GM21825 (cell line): Measurements from ENCODE around the gene SLC39A3.

Experiments used
- ATAC-seq: cut with Tn5 transposase; IDR thresholded peaks from one replicate; pipeline ENCODE4 v1.9.1; 2021; ENCODE audit warnings: mild to moderate bottlenecking, moderate library complexity; ENCODE audit not compliant: unreplicated experiment

Gene SLC39A3

DNA sequence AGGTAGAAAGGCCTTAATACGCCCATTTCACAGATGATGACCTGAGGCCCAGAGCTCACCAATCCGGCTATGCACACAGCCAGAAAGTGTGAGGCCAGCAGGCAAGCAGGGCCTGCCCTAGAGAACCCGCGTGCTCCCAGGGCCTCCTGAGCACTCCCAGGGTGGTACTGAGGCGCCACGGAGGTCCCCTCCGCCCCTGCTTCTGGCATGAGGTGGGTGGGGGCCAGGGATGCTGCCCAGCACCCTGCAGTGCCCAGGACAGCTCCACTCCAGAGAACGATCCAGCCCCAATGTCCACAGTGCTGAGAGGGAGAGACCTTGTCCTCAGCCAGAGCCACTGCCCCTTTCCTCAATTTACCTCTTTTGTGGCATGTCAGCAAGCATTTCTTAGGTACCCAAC, 29.4 kb upstream of the SLC39A3 start:
- ATAC-seq, result no peak

DNA sequence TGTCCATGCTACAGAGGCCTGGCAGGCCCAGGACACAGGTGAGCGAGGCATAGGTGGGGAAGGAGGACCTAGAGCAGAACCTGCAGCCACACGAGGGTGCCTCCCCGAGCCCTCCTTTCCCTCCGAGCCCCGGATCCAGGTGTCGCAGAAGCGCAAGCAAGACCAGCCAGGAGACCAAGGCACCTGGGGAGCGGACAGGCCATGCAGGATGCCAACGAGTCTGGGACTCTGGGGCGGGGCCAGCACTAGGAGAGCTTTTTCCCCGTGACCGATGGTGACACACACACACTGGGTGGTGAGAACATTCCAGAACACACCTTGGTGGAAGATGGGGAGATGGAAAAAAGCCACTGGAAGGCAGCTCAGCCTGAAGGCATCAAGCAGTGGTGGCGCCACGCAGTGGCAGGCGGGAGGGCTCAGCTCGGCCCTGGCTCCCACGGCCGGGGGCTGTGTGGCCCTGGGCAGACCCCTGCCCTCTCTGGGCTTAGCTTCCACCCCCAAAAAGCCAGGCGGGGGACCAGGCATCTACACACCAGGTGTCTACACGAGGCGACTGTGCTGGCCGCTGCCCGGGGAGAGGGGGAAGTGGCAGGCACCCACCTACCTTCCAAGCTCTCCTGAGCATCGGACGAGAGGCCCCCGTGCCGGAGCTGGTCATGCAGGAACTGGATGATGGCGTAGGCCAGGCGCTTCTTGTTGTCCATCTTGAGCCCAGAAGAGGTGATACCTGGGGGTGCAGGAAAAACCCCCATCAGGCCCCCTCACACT, 28.7 kb upstream of the SLC39A3 start:
- ATAC-seq, result no peak

DNA sequence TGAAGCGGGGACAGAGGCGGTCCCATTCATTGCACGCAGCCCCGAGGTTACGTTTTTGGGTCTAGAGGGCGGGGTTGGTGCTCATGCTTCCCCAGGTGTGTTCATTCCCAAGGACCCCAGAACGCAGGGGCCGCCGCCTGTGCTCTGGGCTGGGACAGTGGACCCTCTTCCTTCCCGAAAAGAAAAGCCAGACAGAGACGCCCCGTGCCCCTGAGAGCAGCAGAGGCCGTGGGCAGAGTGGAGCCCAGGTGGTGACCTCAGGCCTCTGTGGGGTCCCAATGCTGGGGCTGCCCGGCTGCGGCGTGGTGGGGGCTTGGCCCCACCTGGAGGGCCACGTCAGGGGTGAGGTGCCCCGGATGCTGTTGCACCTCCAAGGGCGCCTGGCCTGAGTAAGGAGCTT, 27.9 kb upstream of the SLC39A3 start:
- ATAC-seq, result no peak

DNA sequence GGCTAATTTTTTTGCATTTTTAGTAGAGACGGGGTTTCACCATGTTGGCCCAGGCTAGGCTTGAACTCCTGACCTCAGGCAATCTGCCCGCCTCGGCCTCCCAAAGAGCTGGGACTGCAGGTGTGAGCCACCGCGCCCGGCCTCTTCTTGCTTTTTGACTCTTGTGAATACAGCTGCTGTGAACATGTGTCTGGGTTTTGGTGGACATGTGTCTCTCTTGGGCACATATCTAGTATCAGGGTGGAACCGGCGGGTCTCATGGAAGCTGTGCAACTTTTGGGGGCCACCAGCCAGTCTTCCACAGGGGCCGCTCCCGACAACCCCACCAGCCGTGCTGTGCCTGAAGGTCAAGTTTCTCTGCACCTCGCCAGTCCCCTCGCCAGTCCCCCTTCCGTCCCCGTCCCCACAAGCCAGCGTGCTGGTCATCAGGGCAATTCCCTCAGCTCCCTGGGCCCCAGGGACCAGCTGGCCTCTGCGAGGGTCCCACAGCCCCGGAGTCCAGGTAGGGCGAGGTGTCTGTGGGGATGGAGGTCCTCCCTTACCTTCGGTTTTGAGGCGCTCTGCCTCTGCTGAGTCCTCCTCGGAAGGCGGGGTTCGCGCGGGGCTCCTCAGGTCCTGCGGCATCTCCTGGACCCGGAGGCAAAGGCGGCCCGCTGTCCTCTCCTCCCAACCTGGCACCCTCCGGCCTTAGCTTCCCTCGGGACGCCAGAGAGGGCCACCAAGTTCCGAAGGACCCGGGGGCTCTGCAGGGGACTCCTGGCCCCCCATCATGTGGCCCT, 27.0 kb upstream of the SLC39A3 start:
- no peak for ATAC-seq

DNA sequence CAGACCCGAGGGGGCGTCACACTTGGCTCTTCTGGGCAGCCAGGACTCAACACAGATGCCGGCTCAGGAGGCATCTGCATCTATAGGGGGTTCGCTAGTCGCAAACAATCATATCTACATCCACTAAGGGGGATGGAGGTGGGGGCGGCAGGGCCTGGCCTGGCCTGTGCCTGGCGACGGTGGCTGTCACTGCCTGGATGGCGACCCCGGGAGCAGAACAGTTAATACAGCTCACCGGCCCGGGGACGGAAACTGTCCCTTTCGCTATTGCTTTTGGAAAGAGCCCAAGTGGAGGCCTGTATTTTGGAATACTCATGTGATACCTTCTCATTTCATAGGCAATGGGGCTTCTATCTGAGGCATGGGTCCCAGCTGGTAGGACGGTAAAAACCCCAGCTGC, 25.6 kb upstream of the SLC39A3 start:
- no peak for ATAC-seq

DNA sequence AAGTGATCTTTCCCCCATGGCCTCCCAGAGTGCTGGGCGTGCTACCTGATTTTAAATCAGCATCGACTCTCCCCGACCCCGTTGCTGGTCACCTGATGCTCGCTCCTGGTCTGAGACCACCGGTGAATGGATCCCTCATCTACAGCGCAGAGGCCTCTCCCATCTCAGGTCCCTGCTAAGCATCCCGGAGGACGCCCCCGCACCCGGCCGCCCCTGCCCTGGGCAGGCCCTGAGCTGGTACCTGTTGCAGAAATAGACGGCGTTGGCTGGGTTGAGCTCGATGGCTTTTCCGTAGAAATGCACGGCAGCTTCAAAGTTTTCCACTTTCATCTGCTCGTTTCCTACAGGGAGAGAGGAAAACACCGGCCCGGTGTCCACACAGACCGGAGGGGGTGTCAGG, 25.1 kb upstream of the SLC39A3 start:
- no peak for ATAC-seq

DNA sequence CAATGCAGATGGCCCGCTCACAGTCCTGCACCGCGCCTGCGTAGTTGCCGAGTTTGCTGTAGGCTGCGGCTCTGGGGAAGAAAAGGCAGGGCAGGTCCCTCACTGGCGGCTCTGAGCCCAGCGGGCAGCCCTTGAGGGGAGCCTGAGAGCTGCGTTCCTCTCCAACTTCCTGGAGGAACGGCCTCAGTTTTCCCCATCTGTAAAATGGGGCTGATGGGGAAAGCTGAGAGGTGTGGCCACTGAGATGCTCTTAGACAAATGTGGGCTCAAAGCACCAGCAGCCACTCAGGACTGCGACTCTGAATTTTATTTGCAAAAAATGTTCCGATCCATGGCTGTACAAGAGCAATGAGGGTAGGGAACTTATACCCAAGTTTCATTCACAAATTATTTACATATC, 23.9 kb upstream of the SLC39A3 start:
- no peak for ATAC-seq

- no peak for ATAC-seq
Observed at GRCh38 chr19:2762783-2763496, 23.1 kb upstream of the SLC39A3 start.

- no peak for ATAC-seq
Observed at GRCh38 chr19:2761876-2762782, 22.3 kb upstream of the SLC39A3 start.

- no peak for ATAC-seq
Observed at GRCh38 chr19:2761309-2761677, 21.5 kb upstream of the SLC39A3 start.

- ATAC-seq, result no peak
Observed at GRCh38 chr19:2759965-2760364, 20.1 kb upstream of the SLC39A3 start.

GRCh38 chr19:2759362-2759761, 19.5 kb upstream of the SLC39A3 start:
- no peak for ATAC-seq

DNA sequence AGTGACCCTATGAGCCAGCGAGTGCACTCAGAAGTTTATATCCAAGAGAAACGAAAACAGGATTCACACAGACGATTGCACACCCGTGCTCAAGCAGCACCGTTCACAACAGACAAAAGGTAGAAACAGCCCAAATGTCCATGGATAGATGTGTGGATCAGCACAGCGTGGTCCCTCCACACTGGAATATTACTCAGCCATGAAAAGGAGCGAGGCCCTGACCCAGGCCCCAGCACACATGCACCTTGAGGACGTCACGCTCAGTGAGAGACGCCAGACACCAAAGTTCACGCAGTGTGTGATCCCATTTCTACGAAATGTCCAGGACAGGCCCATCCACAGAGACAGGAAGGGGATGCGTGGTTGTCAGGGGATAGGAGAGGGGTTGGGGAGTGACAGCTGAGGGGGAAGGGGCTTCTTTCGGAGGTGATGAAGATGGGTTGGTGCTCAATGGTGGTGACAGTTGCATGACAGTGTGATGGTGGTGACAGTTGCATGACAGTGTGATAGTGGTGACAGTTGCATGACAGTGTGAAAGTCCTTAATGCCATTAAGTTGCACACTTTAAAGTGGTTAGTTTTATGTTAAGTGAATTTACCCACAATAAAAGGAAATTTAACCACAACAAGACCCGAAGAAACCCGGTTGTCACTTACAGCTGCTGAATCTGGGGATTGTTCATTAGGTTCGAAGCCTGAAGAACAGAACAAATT, 18.9 kb upstream of the SLC39A3 start:
- ATAC-seq, result no peak

- no peak for ATAC-seq
Observed at GRCh38 chr19:2756921-2757881, 17.4 kb upstream of the SLC39A3 start.

DNA sequence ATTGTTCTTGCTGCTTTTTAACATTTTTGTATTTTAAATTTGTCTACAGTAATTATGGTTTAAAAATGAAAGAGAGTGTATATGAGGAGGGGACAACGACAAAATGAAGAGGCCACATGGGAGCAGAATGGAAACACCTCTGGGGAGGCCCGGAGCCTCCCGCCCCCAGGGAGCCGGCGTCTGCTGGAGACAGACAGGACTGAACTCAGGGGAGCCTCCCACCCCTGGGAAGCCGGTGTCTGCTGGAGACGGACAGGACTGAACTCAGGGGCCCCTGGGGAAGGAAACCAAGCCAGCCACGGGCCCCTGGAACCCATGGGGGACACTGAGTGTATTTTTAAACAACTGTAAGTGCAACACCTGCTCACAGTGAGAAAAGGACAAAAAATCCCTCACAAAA, 16.7 kb upstream of the SLC39A3 start:
- no peak for ATAC-seq

DNA sequence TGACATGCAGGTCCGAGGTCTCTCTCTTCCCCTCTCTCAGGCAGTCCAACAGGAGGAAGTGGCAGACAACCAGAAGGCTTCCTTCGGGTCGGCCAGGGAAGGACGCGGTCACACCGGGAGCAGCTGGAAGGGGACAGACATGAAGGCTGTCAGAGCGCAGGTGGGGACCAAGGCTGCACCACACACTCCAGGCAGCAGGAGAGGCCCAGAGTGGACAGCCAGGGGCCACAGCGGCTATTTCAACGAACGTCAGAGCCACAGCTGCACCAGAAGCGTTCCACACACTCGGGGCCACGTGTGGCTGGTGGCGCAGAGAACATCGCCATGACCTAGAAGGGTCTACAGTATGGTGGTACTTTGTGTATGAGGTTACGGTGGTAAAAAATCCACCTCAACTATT, 16.0 kb upstream of the SLC39A3 start:
- no peak for ATAC-seq

- ATAC-seq, result no peak
Observed at GRCh38 chr19:2755448-2755705, 15.6 kb upstream of the SLC39A3 start.

DNA sequence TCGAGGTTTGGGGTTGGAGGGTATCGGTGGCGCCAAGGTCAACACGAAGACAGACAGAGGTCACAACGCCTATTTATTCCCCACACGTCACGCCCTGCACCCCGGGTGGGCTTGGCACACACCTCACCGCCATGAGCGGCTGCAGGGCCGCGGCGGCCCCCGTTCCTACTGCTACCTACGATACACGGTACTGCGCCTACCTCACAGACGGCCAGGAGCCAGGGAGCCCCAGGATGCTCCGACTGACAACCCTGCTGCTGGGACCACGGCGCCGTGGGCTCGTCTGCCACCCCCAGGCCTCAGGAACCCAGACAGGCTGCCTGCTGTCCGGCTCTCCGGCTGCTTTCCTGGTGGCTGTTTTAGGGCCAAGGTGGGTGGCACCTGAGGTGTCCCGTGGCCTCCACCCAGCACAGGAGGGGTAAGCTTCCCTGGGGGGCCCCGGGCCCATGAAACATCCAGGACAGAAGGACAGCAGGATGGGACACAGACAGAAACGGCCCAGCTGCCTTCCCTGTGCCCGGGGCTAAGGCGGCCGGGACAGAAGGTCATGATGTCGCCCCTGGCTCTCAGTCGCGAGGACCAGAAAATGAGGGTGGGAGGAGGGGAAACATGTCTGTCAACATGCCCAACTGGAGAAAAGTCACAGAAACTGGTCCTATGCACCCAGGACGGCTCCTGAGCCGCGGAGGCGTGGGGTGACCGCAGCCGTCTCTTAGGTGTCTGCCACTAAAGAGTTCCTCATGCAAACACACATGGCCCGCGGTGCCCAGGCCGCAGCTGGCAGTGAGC, 15.0 kb upstream of the SLC39A3 start:
- no peak for ATAC-seq

DNA sequence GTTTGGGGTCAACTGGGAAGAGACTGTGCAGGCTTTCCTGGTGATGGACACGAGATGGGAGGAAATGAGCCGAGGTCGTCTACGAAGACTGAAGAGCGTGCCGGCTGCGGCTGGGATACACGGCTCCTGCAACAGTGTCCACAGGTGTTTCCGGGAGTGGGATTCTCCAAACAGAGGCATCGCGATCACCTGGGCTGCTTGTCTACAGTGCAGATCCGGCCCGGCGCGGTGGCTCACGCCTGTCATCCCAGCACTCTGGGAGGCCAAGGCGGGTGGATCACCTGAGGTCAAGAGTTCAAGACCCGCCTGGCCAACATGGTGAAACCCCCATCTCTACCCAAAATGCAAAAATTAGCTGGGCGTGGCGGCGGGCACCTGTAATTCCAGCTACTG, 11.6 kb upstream of the SLC39A3 start:
- no peak for ATAC-seq
